HG03521 (cell line): ENCODE results near the gene CYP4F22.
"Not testable (repeated sequence)": the region's sequence is repeated elsewhere in the genome, so short reads cannot be mapped to it uniquely, and the experiment has no call there.

Experiments used
- ATAC-seq: cut with Tn5 transposase; IDR thresholded peaks from one replicate; pipeline ENCODE4 v1.9.1; 2021; ENCODE audit warnings: mild to moderate bottlenecking, moderate library complexity; ENCODE audit not compliant: unreplicated experiment

CYP4F22 gene

DNA sequence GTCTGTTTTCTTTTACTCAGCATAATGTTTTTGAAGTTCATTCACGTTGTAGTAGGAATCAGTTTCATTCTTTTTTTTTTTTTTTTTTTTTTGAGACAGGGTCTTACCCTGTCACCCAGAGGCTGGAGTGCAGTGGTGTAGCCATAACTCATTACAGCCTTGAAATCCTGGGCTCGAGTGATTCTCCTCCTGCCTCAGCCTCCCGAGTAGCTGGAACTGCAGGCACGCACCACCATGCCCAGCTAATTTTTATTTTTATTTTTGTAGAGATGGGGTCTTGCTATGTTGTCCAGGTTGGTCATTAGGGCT, 25.2 kb downstream of the CYP4F22 start:
- not testable (repeated sequence) for ATAC-seq

DNA sequence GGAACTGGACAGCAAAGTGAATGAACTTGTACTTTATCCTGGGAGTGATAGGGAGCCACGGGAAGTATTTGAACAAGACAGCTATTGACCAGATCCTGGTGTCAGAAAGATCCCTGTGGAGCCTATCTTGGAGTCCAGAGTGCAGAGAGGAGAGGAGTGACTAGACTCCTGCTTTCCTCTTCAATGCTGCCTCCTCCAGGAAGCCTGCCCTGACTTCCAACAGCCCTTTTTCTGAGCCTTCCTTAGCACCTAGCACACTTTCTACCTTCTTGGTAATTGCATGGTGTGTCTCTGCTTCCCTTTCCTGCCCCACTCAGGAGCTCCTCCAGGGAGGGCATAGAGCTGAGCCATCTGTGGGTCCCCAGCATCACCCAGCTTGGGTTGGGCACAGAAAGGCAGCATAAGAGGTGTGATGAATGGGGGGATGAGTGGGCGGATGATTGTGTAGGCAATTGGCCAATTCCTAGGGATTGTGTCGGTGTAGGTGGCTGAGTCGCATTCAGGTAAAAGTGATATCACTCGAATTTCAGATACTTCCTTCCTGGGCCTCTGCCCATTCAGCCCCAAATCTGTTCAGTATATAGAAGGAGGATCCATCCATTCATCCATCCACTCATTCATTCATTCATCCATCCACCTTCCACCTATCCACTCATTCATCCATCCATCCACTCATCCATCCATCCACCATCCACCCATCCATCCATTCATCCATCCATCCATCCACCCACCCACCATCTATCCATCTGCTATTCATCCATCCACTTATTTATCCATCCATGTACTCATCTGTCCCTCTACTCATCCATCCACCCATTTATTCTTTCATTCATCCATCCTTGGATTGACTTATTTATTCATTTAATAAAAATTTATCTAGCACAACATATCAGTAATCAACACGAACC, 26.9 kb downstream of the CYP4F22 start:
- no peak for ATAC-seq

DNA sequence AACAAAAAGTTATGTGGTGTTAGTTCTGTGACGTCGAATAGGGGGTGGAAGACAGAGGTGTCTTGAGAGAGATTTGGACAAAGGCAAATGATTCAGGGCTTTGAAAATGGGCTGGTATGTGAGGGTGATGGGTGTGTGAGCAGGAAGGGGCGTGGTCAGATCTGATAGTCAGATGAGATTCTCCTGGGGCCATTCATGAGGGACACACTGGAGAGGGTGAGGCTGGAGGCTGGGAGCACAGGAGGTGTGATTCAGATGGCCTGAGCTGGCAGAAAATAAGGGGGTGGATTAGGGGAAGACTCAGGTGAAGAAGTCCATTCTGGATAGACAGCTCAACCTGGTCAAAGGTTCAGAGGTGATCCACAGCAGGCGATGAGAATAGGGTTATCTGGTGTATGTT, 28.0 kb downstream of the CYP4F22 start:
- ATAC-seq: no peak

DNA sequence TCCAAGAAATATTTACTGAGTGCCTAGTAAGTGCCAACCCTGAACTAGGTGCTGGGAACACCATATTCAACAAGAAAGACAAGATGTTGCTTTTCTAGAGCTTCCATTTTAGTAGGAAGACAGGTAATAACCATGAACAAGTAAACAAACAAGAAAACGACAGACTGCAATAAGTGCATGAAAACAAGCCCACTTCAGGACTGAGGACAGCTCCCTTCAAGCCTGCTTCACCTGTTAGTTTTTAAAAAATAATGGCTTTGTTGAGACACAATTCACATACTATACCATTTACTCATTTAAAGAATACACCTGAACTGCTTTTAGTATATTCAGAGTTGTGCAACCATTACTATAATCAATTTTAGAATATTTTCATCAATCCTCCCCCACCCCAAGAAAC, 30.4 kb downstream of the CYP4F22 start:
- ATAC-seq: no peak

DNA sequence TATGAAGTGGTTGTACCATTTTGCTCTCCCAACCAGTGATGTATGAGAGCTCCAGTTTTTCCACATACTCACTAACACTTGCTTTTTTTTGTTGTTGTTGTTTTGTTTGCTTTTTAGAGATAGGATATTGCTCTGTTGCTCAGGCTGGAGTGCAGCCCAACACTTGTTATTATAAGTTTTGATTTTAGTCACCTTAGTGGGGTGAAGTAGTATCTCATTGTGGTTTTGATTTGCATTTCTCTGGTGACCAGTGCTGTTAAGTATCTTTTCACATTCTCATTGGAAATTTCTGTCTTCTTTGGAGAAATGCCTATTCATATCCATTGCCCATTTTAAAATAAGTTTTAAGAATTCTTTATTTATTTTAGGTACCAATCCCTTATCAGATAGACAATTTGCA, 31.3 kb downstream of the CYP4F22 start:
- ATAC-seq: no peak

DNA sequence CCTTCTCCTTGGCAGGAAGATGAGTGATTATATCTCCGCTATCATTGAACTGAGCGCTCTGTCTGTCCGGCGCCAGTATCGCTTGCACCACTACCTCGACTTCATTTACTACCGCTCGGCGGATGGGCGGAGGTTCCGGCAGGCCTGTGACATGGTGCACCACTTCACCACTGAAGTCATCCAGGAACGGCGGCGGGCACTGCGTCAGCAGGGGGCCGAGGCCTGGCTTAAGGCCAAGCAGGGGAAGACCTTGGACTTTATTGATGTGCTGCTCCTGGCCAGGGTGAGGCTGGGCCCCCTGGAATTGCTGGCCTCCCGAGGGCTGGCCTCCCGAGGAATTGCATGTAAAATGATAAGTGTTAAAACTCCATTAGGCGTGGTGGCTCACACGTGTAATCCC, 32.1 kb downstream of the CYP4F22 start:
- no peak for ATAC-seq

DNA sequence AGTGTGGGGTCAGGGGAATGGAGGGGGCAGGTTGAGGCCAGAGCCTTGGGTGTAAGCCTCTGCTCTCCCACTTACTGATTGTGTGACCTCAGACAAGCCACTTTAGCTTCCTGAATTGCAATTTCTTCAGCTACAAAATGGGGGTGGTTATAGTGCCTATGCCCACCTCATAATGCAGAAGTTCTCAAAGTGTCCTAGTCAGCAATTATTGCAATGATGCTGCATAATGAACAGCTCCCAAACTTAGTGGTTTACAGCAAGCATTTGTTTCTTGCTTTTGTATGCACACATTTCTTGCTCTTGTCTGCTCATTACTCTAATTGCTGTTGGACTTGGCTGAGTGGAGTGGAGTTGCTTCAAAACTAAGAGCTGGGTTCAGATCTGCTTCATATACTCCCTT, 36.0 kb downstream of the CYP4F22 start:
- no peak for ATAC-seq

DNA sequence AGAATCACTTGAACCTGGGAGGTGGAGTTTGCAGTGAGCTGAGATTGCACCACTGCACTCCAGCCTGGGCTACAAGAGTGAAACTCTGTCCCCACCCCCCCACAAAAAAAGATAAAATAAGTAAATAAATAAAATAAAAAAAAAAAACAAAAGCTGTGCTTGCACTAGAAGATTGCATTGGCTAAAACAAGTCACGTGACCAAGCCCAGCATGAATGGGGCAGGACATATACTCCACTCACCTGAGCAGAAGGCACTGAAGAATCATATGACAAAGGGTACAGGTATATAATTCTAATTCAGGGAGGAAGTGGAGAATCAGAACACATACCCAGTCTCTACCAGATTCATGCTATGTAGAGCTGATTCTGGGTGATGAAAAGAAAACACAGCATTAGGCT, 36.6 kb downstream of the CYP4F22 start:
- ATAC-seq: no peak

DNA sequence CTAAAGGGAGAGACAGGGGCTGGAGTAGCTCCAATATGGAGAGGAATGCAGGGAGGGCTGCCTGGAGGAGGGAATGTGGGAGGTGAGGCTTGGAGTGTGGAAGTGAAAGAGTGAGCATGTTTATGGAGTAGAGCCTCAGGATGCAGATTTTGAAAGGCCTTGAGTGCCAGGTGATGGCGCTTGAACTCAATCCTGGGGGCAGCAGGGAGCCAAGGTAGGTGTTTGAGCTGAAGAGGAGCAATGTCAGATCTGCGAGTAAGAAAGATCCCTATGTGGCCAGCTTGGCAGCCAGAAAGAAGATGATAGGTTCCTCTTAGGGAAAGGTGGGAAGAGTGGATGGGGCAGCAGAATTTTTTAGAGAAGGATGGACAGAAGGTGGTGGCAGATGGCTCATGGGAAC, 40.3 kb downstream of the CYP4F22 start:
- ATAC-seq: no peak

DNA sequence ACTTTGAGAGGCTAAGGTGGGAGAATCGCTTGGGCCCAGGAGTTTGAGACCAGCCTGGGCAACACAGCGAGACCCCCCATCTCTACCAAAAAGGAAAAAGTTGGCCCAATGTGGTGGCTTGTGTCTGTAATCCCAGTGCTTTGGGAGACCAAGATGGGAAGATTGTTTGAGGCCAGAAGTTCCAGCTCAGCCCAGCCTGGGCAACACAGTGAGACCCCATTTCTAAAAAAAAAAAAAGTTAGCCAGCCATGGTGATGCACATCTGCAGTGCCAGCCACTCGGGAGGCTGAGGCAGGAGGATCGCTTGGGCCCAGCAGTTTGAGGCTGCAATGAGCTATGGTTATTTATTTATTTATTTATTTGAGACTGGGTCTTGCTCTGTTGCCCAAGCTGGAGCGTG, 41.3 kb downstream of the CYP4F22 start:
- ATAC-seq: no peak

DNA sequence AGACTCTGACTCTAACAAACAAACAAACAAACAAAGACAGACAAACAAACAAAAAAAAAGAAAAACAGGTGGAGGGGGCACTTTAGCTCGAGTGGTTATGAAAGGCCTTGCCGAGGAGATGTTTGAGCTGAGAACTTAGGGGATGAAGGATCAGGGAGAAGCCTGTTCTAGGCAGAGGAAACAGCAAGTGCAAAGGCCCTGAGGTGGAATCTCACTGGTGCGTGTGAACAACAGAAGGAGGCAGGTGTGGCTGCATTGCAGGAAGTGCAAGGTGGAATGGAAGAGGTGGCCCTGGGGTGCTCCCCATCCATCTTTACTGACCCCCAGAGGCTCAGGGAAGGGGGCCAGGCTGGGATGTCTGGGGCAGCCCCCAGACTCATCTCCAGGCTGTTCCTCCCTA, 41.9 kb downstream of the CYP4F22 start:
- no peak for ATAC-seq

DNA sequence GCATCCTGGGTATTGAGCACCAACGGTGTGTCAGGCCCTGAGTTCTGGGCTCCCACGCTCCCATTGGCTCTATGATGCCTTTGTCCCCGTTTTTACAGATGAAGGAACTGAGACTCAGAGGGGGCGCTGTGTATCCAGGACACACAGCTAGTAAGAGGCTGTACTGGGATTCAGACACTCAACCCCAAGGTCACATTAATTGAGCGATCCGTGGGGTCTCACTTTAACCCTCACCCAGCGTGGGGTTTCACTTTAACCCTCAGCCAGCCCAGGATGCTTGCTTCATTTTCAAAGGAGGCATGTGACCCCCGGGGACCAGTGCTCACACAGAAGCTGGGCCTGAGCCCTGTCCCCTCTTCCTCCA, 42.6 kb downstream of the CYP4F22 start:
- ATAC-seq: no peak

DNA sequence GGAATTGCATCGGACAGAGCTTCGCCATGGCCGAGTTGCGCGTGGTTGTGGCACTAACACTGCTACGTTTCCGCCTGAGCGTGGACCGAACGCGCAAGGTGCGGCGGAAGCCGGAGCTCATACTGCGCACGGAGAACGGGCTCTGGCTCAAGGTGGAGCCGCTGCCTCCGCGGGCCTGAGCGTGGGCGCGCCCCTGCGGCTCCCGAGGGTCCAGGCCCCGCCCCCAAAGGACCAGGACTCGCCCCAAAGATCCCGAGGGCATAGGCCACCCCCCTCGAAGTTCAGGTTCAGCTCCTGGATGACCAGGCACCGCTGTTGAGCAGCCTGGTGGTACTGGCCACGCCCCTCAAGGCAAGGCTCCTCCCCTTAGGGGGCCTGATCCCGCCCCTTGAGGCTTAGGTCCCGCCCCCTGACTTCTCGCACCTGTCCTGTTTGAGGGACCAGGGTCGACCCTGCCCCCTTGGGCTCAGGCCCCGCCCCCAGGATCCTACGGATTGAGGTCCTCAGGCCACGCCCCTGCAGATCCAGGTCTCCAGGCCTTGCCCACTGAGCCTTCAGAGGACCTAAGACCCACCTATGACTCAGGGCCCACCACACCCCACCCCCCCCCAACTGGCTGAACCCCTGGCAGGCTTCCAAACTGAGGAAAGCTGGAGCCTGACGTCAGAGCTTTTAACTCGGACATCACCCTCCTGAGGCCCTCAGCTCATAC, 43.1 kb downstream of the CYP4F22 start:
- no peak for ATAC-seq

DNA sequence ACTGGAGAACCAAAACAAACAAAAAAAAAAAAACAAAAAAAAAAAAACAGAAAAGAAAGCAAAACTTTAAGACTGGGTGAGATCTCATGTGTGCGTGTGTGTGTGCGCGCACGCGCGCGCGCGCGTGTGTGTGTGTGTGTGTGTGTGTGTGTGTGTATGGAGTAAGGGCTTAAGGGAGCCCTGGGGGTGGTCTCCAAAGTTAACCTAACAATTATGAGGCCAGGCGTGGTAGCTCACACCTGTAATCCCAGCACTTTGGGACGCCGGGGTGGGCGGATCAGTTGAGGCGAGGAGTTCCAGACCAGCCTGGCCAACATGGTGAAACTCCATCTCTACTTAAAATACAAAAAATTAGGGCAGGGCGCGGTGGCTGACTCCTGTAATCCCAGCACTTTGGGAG, 46.7 kb downstream of the CYP4F22 start:
- ATAC-seq: no peak

DNA sequence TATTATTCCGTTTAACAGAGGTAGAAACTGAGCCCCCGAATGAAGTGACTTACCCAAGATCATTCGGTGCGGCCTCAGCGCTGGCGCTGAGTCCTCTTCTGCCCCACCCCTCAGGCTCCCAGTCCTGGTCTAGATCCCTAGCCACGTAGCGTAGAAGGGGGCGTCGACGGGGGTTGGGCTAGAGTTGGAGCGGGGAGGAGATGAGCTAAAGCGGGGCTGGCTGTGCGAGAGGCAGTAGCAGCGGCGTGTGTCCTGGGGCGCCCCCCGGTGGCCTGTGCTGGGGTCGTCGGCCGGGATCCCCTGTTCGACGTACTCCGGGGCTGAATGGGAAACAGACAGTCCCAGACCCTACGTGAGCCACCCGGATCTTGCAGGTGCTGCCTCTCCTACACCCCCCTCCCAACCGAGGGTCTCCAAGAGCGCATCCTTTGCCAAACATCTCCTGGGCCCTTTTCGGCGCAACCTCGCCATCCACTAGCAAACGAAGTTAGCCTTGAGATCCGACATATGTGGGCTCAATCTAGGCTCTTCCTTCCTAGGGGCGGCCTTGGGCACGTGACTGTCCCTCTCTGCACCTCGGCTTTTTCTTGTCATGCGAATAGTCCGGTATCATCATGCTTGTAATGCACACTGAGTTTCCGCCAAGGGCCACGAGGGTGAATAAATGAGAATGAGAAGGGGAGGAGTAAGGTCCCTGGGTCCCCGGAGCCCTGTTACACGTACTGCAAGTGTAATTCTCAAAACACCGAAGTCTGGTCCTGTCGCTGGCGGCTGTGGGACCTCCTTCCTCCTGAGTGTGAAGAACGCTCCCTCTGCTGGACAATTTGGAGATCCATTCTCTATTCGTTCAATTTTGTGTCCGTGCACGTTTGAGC, 47.7 kb downstream of the CYP4F22 start:
- peak; percentile 60 for ATAC-seq

DNA sequence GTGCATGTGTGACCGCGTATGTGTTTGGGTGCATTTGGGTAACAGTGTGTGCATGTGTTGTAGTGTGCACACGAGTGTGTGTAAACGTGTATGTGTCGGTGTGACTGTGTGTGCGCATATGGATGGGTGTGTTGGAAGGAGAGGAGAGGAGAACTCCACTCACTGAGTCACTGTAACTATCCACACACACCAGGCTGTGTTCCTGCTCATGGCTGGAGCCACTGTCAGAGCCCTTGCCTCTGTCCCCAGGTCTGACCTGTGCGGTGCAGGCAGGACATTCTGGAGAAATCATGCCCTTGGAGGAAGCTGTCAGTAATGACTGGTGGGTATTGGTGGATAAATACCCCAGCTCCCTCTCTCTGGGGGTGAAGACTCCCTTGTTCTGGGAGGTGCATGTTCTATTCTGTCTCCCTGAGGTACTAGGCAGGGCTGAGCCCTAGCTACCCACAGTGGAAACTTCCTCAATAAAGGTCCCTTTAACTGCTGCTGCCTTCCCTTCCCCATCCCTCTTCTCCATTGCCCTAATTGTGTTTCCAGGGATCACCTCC, 48.4 kb downstream of the CYP4F22 start:
- ATAC-seq: no peak

DNA sequence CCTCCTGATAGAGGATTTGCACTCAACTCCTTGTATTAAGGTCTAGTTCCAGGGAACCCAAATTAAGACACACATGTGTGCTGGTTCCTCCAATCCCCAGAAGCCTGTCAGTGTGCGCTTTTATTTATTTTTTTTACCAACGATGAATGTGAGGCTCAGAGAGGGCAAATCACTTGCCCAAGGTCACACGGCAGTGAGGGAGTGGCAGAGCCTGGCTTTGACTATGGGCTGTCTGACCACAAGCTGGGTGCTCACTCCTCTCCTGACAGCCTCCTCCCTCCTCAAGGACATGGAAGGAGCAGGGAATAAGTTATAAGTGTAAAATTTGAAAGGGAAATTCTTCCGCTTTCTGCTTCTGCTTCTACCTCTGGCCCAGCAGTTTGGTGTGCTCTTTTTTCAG, 48.9 kb downstream of the CYP4F22 start:
- no peak for ATAC-seq

DNA sequence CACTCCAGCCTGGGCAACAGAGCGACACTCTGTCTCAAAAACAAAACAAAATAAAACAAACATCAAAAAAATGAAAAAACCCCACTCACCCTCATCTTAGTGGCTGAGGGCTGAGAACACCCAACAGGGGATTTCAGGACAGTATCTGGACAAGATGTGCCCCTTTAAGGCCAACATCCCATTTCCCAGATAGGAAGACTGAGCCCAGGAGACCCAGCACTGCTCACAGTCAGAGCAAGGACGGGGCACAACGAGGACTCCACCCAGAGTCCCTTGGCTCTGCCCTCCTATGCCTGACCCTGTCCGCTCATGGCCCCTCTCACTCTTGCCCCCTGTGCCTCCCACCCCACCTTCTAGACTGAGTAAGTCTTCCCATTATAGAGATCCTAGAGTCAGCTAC, 53.8 kb downstream of the CYP4F22 start:
- ATAC-seq: no peak

DNA sequence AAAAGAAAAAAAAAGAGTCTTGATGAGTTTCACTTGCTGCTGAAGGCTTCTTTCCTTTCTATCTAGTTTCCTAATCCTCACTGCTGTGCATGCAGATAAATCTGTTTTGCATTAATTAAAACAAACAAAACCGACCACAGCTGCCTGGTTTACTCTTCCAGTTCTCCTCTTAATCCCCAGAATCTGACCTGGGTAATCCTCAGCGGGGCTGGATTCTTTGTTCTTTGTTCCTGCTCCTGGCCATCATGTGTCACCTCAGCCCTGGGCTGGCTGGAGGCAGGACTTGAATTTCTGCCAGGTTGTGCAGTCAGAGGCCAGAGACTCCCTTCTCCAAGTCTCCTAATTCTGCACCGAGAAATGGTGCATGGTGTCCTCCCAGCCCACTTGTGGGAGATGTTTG, 54.5 kb downstream of the CYP4F22 start:
- ATAC-seq: no peak

DNA sequence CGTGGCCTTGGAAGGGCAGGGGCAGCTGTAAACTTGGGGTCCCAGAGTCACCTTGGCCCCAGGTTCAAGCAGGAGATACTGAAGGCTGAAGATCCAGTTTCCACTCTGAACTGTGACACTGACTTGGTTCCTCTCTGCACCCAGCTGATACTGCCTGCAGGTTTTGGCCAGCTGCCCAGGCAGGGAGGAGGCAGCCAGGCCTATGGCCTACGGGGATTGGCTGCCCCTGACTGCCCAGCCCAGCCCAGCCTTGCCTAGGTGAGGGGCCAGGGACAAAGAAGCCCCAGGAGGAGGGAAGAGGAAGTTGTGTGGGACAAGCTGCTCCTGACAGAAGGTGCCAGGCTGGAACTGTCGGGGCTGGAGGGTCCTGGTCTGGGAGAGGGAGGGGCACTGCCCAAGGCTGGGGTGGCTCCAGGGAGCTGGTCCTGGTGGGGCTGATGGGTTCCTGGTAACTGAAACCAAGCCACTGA, 55.0 kb downstream of the CYP4F22 start:
- ATAC-seq: no peak

DNA sequence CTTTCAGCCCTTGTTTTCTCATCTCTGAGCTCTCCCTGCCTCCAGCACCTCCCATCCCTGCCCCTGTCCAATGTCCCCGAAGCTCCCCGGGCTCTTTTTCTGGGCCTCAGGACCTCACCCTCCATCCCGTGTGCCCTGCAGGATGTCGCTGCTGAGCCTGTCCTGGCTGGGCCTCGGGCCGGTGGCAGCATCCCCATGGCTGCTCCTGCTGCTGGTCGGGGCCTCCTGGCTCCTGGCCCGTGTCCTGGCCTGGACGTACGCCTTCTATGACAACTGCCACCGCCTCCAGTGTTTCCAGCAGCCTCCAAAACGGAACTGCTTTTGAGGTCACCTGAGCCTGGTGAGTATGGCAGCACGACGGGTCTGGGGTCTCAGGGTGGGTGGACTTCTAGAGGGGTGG, 55.6 kb downstream of the CYP4F22 start:
- ATAC-seq: no peak
